ENCODE data around the gene AADACL4.

- TF ChIP-seq CTCF (IDR thresholded peaks at IDR 0.05) = no peak
- TF ChIP-seq POLR2A (IDR thresholded peaks at IDR 0.05) = no peak
Measured at GRCh38 chr1:12643079-12643478, 806 bp upstream of the AADACL4 start.

Measured in heart left ventricle (tissue), 13 donors.